ENCODE measurements around the gene CYP26B1. TPM values are rescaled to one million over a fixed set of nuclear protein-coding genes. Genes with fewer than 3 reads are reported as not detected.

Gene CYP26B1
- total RNA-seq, 4 donors from 2014 or later = 1.8 to 4.8 (median 2.3) TPM

DNA sequence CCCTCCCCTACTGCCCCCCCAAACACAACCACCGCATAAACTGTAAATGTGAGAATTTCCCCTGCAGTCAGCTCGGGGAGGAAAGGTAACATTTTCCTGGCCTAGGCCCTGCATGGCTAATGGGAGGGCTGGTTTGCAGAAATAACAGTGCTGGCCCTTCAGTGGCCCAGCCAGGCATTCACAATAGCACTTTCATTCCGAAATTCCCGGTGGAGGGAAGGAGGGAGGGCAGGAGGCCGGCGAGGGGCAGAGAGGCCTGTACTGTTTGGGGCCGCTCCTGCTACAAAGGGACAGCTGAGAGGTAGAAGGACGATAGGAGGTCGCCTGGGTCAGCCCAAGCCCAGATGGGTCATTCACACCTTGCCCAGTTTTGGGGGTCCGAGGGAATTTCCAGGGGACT lies 11.3 kb downstream of the CYP26B1 start:
- no peak for ATAC-seq
- intact Hi-C loops (cut with DNase I; ENCODE audit: low total_unique reads) (no loop called here), in situ Hi-C loops (cut with MboI; ENCODE audit: low sequenced_read_pairs in 4 of 4) (loop anchor here in 1 of 4 donors (10.0 kb wide), 1 partner anchor 202 kb away; no protein-coding TSS in a partner anchor)
- Histone ChIP-seq H3K4me1 (peaks cover 0 to 14% of the 10 kb centered on the region in 2 donors), H3K4me3 (no peak overlapping the region), H3K9me3 (no peaks in the 10 kb centered on the region), H3K36me3 (no peaks in the 10 kb centered on the region), H3K27ac (no peak overlapping the region), H3K27me3 (no peaks in the 10 kb centered on the region)
- no peak for TF ChIP-seq POLR2A (IDR thresholded peaks at IDR 0.05)
- TF ChIP-seq, protein P1, sequence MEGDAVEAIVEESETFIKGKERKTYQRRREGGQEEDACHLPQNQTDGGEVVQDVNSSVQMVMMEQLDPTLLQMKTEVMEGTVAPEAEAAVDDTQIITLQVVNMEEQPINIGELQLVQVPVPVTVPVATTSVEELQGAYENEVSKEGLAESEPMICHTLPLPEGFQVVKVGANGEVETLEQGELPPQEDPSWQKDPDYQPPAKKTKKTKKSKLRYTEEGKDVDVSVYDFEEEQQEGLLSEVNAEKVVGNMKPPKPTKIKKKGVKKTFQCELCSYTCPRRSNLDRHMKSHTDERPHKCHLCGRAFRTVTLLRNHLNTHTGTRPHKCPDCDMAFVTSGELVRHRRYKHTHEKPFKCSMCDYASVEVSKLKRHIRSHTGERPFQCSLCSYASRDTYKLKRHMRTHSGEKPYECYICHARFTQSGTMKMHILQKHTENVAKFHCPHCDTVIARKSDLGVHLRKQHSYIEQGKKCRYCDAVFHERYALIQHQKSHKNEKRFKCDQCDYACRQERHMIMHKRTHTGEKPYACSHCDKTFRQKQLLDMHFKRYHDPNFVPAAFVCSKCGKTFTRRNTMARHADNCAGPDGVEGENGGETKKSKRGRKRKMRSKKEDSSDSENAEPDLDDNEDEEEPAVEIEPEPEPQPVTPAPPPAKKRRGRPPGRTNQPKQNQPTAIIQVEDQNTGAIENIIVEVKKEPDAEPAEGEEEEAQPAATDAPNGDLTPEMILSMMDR (IDR thresholded peaks at IDR 0.05 in 4 of 5, conservative IDR thresholded peaks at IDR 0.05 in 1 of 5) = no peak
- DNase-seq = no peak

DNA sequence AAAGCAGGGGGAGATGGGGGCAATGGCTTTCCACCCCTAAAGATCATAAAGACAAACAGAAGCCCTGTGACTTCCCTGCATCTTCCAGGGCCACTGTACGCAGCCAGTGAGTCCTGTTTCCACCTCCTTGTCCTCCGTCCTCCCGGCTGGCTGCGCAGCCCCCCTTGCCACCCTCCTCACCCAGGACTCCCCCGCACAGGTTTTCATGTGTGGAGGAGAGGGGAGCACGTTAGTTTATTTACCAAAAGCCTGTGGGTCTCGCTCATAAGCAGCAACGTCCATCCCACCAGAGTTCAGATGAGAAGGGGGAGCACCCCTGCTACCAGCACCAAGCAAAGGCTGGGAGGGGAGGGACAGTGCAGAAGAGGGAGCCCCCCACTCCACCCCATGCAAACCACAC lies 11.7 kb downstream of the CYP26B1 start:
- H3K4me1 ChIP-seq = peaks cover 0 to 14% of the 10 kb centered on the region in 2 donors
- H3K9me3 ChIP-seq = no peaks in the 10 kb centered on the region
- DNase-seq (no peak), ATAC-seq (no peak)
- H3K4me3 ChIP-seq = no peak overlapping the region
- TF ChIP-seq, protein P1 (IDR thresholded peaks at IDR 0.05 in 4 of 5, conservative IDR thresholded peaks at IDR 0.05 in 1 of 5) = no peak
- no peak for TF ChIP-seq POLR2A (IDR thresholded peaks at IDR 0.05)
- no peaks in the 10 kb centered on the region for H3K36me3 ChIP-seq
- H3K27ac ChIP-seq = no peak overlapping the region
- in situ Hi-C loops (cut with MboI; ENCODE audit: low sequenced_read_pairs in 4 of 4) = loop anchor here in 1 of 4 donors (10.0 kb wide), 1 partner anchor 201 kb away; no protein-coding TSS in a partner anchor
- intact Hi-C loops (cut with DNase I; ENCODE audit: low total_unique reads) = no loop called here
- no peaks in the 10 kb centered on the region for H3K27me3 ChIP-seq

DNA sequence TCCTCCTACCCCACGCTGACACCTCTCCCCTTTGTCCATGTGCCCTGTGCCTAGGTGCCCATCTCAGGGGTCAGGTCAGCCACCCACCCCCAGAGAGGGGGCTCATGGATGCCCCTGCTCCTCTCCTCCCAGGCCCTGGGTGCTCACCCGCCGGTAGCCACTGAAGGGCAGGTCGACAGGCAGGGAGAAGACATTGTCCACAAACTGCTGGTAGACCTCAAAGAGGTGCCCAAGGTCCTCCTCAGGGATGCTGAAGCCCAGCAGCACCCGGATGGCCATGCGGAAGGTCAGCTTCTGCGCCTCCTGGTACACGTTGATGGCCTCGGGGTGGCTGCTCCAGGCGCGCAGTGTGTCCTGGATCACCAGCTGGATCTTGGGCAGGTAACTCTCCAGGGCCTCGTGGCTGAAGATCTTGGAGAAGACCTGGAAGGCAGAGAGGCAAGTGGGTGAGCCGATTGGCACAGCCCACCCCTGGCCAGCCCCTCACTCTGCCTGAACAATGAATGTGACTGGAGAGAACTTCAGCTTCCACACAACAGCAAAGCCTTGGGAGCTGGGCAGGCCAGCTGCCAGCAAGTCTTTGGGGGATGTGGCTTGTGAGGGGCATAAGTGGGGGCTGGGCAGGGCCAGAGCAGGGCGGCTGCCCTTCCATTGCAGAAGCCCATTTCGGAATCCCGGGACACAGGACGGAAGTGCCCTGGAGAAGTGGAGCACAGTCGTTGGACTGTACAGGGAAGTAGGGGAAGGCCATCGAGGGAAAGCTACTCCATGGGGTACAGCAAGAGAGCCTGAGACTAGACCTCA lies 12.5 kb downstream of the CYP26B1 start:
- Histone ChIP-seq H3K4me1 (peaks cover 0 to 14% of the 10 kb centered on the region in 2 donors), H3K27me3 (no peaks in the 10 kb centered on the region), H3K27ac (no peak overlapping the region), H3K36me3 (no peaks in the 10 kb centered on the region), H3K9me3 (no peaks in the 10 kb centered on the region), H3K4me3 (no peak overlapping the region)
- DNase-seq (no peak), ATAC-seq (no peak)
- intact Hi-C loops (cut with DNase I; ENCODE audit: low total_unique reads) = no loop called here
- in situ Hi-C loops (cut with MboI; ENCODE audit: low sequenced_read_pairs in 4 of 4) = loop anchor here in 1 of 4 donors (10.0 kb wide), 1 partner anchor 200 kb away; no protein-coding TSS in a partner anchor
- no peak for TF ChIP-seq POLR2A (IDR thresholded peaks at IDR 0.05)
- TF ChIP-seq, protein P1 (IDR thresholded peaks at IDR 0.05 in 4 of 5, conservative IDR thresholded peaks at IDR 0.05 in 1 of 5) = no peak

DNA sequence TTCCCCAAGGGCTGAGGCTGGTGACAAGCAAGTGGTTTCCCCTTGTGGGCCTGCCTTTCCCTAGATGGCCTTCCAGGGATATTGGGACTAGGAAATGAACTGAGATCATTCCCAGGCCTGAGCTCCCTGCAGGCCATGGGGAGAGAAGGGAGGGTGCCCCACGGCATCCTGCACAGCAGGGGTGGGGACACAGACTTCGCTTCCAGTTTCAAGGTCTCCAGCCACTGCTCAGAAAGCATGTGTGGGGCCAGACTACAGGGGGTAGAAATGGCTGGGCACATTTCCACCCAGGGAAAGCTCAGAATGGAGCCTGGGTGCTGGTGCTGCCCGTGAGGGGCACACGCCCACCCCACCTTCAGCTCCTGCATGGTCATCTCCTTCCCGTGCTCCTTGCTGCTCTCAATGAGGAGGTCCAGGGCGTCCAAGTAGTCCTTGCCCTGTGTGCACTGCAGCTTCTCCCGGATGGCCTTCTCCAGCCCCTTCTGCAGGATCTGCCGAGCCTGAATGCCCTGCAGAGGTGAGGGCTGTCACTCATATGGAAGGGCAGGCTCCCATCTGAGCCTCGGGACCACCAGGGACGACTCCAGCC lies 13.2 kb downstream of the CYP26B1 start:
- Histone ChIP-seq H3K27me3 (no peaks in the 10 kb centered on the region), H3K4me3 (no peak overlapping the region), H3K4me1 (peaks cover 0 to 14% of the 10 kb centered on the region in 2 donors), H3K36me3 (no peaks in the 10 kb centered on the region), H3K9me3 (no peaks in the 10 kb centered on the region), H3K27ac (no peak overlapping the region)
- in situ Hi-C loops (cut with MboI; ENCODE audit: low sequenced_read_pairs in 4 of 4) (loop anchor here in 1 of 4 donors (10.0 kb wide), 1 partner anchor 200 kb away; no protein-coding TSS in a partner anchor), intact Hi-C loops (cut with DNase I; ENCODE audit: low total_unique reads) (no loop called here)
- TF ChIP-seq, protein P1 (IDR thresholded peaks at IDR 0.05 in 4 of 5, conservative IDR thresholded peaks at IDR 0.05 in 1 of 5) = no peak
- no peak for TF ChIP-seq POLR2A (IDR thresholded peaks at IDR 0.05)
- ATAC-seq (no peak), DNase-seq (no peak)
